ENCODE measurements around the gene CARS1.

The CARS1 gene

DNA sequence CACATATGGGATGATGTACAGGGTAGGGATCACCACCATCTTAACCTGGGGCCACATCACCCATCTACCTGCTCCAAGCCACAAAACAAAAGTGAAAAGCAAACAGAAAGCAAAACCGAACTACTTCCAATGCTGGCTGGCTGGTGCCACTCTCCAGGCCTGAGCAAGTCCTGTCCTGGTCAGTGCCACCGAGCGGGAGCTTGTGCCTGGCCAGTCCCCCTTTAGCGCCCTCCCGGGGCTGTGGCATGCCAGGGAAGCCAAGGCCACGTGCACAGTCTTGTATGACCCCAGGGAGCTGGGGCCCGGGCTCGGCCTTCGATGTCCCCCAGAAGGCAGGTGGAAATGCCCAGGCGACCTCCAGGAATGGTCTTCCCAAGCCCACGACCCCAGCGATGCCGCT lies 47.2 kb downstream of the CARS1 start:
- Histone ChIP-seq H3K27me3 (ENCODE audit: control insufficient read depth in 2 of 2, insufficient read depth in 2 of 2, low read length in 2 of 2) (no peaks in the 10 kb centered on the region), H3K36me3 (ENCODE audit: control insufficient read depth in 2 of 2, insufficient read depth in 2 of 2, low read length in 2 of 2) (peaks cover 47% of the 10 kb centered on the region in 2 donors), H3K4me1 (ENCODE audit: control insufficient read depth in 2 of 2, insufficient read depth in 2 of 2, low read length in 2 of 2) (no peaks in the 10 kb centered on the region), H3K9me3 (ENCODE audit: control insufficient read depth in 2 of 2, low read length in 2 of 2) (no peaks in the 10 kb centered on the region), H3K27ac (ENCODE audit: low read depth in 2 of 2, low read length in 2 of 2) (no peak overlapping the region), H3K9ac (ENCODE audit: low read depth in 1 of 2, low read length in 2 of 2) (no peak overlapping the region), H3K4me3 (ENCODE audit: low read length in 2 of 2) (no peak overlapping the region)

DNA sequence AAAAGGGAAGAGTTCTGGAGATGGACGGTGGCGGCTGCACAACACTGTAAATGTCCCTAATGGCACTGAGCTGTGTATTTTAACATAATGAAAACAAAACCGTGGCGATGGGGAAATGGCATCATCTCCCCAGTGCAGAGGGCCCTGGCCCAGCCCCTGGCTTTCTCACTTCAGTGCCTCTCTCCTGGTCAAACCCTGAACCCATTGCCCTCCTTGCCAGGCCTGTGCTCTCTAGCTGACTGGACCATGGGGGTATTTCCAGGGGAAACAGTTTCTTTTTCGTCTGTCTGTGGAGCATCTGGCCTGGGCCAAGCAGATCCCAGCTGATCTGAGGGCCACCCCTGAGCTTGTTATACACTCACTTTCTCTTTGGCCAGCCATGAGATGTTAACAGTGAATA lies 47.7 kb downstream of the CARS1 start:
- Histone ChIP-seq H3K4me3 (ENCODE audit: low read length in 2 of 2) (no peak overlapping the region), H3K36me3 (ENCODE audit: control insufficient read depth in 2 of 2, insufficient read depth in 2 of 2, low read length in 2 of 2) (peaks cover 44 to 45% of the 10 kb centered on the region in 2 donors), H3K27me3 (ENCODE audit: control insufficient read depth in 2 of 2, insufficient read depth in 2 of 2, low read length in 2 of 2) (no peaks in the 10 kb centered on the region), H3K9me3 (ENCODE audit: control insufficient read depth in 2 of 2, low read length in 2 of 2) (no peaks in the 10 kb centered on the region), H3K9ac (ENCODE audit: low read depth in 1 of 2, low read length in 2 of 2) (no peak overlapping the region), H3K27ac (ENCODE audit: low read depth in 2 of 2, low read length in 2 of 2) (no peak overlapping the region), H3K4me1 (ENCODE audit: control insufficient read depth in 2 of 2, insufficient read depth in 2 of 2, low read length in 2 of 2) (no peaks in the 10 kb centered on the region)

DNA sequence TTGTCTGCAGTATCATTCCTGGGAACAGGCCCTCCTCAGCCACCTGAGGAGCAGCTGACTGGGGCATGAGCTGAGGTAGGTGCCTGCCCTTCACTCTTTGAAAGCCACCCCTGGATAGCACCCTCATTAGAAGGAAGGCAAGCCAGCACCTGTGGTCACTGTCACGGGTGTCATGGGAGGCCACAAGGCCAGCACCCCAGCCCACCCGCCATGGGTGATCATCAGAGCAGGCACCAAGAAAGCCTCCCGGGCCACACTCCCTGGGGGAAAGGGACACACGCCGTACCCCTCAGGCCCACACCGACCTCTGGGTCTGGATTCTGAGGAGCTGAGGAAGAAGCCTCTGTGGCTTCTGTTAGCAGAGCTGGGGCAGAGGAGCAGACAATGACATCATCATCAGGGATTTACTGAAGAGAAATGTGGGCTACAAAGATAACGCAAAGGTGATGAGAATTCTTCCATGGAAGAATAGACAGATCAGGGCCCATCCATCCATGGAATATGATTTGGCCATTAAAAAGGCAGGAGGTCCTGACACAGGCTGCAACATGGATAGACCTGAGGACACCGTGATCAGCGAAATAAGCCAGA lies 48.4 kb downstream of the CARS1 start:
- Histone ChIP-seq H3K9ac (ENCODE audit: low read depth in 1 of 2, low read length in 2 of 2) (no peak overlapping the region), H3K27ac (ENCODE audit: low read depth in 2 of 2, low read length in 2 of 2) (no peak overlapping the region), H3K4me1 (ENCODE audit: control insufficient read depth in 2 of 2, insufficient read depth in 2 of 2, low read length in 2 of 2) (no peaks in the 10 kb centered on the region), H3K27me3 (ENCODE audit: control insufficient read depth in 2 of 2, insufficient read depth in 2 of 2, low read length in 2 of 2) (no peaks in the 10 kb centered on the region), H3K9me3 (ENCODE audit: control insufficient read depth in 2 of 2, low read length in 2 of 2) (no peaks in the 10 kb centered on the region), H3K4me3 (ENCODE audit: low read length in 2 of 2) (no peak overlapping the region), H3K36me3 (ENCODE audit: control insufficient read depth in 2 of 2, insufficient read depth in 2 of 2, low read length in 2 of 2) (peaks cover 46% of the 10 kb centered on the region in 2 donors)

DNA sequence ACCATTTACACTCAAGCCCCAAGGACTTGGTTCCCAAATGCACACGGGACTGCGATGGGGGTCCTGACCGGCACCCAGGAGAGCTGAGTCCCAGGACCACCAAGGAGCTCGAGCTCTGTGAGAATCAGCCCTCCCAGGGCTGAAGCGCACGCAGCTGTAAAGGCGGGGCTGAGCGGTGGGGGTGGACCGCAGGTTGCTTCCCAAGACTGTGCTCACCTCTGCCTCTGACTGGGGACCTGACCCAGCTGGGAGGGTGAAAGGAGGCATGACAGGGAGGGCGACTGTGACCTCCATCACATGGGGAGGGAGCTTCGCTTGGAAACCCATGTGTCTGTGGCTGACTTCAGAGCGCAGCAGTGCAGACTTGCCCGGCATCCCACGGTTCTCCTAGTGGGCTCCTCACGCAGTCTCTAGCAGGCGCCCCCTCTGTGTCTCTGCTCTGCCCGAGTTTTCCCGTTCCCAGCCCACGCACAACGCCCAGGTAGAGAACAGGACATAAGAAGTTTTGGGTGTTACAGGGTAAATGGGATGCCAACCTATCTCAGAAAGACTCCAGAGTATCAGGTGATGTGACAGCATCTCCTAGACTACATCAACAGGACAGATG lies 49.7 kb downstream of the CARS1 start:
- Histone ChIP-seq H3K36me3 (ENCODE audit: control insufficient read depth in 2 of 2, insufficient read depth in 2 of 2, low read length in 2 of 2) (peaks cover 55 to 58% of the 10 kb centered on the region in 2 donors), H3K9ac (ENCODE audit: low read depth in 1 of 2, low read length in 2 of 2) (no peak overlapping the region), H3K4me1 (ENCODE audit: control insufficient read depth in 2 of 2, insufficient read depth in 2 of 2, low read length in 2 of 2) (no peaks in the 10 kb centered on the region), H3K27me3 (ENCODE audit: control insufficient read depth in 2 of 2, insufficient read depth in 2 of 2, low read length in 2 of 2) (no peaks in the 10 kb centered on the region), H3K27ac (ENCODE audit: low read depth in 2 of 2, low read length in 2 of 2) (no peak overlapping the region), H3K4me3 (ENCODE audit: low read length in 2 of 2) (no peak overlapping the region), H3K9me3 (ENCODE audit: control insufficient read depth in 2 of 2, low read length in 2 of 2) (no peaks in the 10 kb centered on the region)

DNA sequence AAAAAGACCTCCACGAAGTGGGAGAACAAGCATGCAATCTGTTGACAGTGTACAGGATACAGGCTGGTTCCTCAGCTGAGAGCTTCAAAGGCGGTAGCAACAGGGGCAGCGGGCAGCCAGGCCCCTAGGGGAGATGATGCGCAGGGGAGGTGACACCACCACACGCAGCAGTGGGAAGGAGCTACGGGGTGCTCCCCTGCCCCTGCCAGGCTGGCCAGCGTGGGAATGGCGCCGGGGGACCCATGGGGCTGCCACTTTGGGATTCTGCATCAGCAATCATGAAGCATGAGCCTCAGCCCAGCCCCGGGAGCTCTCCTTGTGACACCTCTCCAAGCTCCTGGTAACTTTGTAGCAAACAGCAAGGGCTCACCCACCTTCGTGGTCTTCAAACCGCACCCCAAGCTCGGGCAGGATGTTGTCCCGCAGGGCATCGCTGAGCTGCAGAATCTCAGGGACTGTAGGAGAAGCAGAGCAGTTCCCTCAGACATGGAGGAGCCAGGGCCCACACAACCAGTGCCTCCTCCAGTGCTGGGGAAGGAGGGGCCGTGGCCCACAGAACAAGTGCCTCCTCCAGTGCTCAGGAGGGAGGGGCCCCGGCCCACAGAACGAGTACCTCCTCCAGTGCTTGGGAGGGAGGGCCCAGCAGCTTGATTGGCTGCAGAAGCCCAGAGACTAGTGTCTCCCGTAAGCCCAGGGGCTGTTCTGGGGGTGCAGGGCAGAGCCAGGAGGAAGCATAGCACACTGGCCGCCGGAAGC lies 50.5 kb downstream of the CARS1 start:
- no peak overlapping the region for H3K4me3 ChIP-seq (ENCODE audit: low read length in 2 of 2)
- H3K36me3 ChIP-seq (ENCODE audit: control insufficient read depth in 2 of 2, insufficient read depth in 2 of 2, low read length in 2 of 2) = peaks cover 55 to 58% of the 10 kb centered on the region in 2 donors

DNA sequence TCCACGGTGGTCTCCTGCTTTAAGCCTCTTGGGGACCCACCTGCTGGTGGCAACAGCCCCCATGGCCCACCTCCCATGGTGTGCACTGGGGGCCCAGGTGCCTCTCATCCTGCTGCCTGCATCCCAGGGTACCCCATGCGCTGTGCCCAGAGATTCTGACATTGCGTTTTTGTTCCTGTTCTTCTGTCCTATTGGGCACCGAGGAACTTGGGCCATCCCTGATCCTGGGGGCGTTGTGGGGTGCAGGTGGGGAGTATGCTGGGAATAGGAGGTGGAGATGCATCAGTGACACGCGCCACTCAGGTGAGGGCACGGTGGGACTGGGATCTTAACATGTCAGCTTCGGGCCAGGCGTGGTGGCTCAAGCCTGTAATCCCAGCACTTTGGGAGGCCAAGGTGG lies 52.7 kb downstream of the CARS1 start:
- peaks cover 0 to 7% of the 10 kb centered on the region in 2 donors for H3K4me1 ChIP-seq (ENCODE audit: control insufficient read depth in 2 of 2, insufficient read depth in 2 of 2, low read length in 2 of 2)
- H3K9ac ChIP-seq (ENCODE audit: low read depth in 1 of 2, low read length in 2 of 2) = no peak overlapping the region
- H3K27ac ChIP-seq (ENCODE audit: low read depth in 2 of 2, low read length in 2 of 2) = no peak overlapping the region
- peaks cover 56 to 63% of the 10 kb centered on the region in 2 donors for H3K36me3 ChIP-seq (ENCODE audit: control insufficient read depth in 2 of 2, insufficient read depth in 2 of 2, low read length in 2 of 2)
- H3K9me3 ChIP-seq (ENCODE audit: control insufficient read depth in 2 of 2, low read length in 2 of 2) = no peaks in the 10 kb centered on the region
- no peak overlapping the region for H3K4me3 ChIP-seq (ENCODE audit: low read length in 2 of 2)
- no peaks in the 10 kb centered on the region for H3K27me3 ChIP-seq (ENCODE audit: control insufficient read depth in 2 of 2, insufficient read depth in 2 of 2, low read length in 2 of 2)

More for the DNA sequence above, 50.5 kb downstream of the CARS1 start:
- Histone ChIP-seq H3K27ac (ENCODE audit: low read depth in 2 of 2, low read length in 2 of 2) (no peak overlapping the region), H3K9ac (ENCODE audit: low read depth in 1 of 2, low read length in 2 of 2) (no peak overlapping the region), H3K27me3 (ENCODE audit: control insufficient read depth in 2 of 2, insufficient read depth in 2 of 2, low read length in 2 of 2) (no peaks in the 10 kb centered on the region), H3K9me3 (ENCODE audit: control insufficient read depth in 2 of 2, low read length in 2 of 2) (no peaks in the 10 kb centered on the region), H3K4me1 (ENCODE audit: control insufficient read depth in 2 of 2, insufficient read depth in 2 of 2, low read length in 2 of 2) (no peaks in the 10 kb centered on the region)

DNA sequence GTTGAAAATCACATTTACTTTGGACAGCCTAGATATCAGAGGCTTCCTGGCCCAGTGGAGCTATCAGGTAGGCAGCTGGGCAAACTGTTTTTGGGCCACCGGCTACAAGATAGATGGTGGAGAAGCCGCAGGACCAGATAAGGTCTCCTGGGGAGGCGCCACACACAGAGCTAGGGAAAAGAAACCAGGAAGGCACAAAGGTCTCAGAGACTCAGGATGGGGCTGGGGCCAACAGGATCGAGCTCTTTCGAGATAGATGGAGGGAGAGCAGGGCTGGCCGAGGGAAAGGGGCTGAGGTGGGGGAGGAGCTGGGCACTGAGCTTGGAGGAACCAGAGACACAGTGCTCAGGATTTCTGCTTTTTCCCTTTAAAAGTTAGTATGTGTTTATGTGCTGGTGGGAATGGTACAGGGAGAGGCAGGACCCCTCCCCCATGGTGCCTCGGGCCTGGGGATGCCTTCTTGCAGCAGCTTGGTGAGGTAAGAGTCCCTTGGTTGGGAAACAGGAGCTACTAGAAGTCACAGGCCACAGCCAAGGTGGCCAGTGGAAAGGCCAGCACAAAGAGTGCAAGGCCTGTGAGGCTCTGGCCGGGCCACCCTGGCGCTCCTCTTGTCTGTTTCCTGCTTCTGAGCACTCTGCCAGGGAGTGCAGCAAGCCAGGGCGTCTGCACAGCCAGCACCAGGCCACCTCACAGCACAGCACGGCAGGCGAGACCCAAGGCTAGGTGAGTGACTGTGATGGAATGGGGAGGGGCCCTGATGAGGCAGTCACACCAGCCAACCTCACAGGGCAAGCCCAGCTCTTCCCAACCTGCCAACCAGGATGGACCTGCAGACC lies 53.6 kb downstream of the CARS1 start:
- Histone ChIP-seq H3K27ac (ENCODE audit: low read depth in 2 of 2, low read length in 2 of 2) (no peak overlapping the region), H3K9me3 (ENCODE audit: control insufficient read depth in 2 of 2, low read length in 2 of 2) (no peaks in the 10 kb centered on the region), H3K4me1 (ENCODE audit: control insufficient read depth in 2 of 2, insufficient read depth in 2 of 2, low read length in 2 of 2) (peaks cover 0 to 7% of the 10 kb centered on the region in 2 donors), H3K36me3 (ENCODE audit: control insufficient read depth in 2 of 2, insufficient read depth in 2 of 2, low read length in 2 of 2) (peaks cover 50 to 54% of the 10 kb centered on the region in 2 donors), H3K27me3 (ENCODE audit: control insufficient read depth in 2 of 2, insufficient read depth in 2 of 2, low read length in 2 of 2) (no peaks in the 10 kb centered on the region), H3K4me3 (ENCODE audit: low read length in 2 of 2) (no peak overlapping the region), H3K9ac (ENCODE audit: low read depth in 1 of 2, low read length in 2 of 2) (no peak overlapping the region)

DNA sequence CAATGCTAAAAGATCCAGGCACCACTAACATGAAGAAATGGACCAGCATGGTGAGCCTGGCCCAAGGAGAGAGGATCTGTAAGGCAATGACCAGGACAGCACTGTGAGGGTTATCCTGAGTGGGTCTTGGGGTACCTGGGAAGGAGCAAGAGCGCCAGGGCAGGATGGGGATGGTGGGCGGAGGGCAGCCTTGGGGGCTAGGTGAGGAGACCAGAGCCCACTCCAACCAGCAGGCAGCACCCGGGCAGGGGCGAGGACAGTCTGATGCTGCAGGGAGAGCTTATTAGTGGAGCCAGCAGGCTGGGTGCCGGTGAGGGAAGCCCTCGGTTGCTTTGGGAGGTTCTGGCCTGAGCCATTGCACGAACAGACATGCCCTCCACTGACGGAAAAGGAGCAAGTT lies 54.4 kb downstream of the CARS1 start:
- no peaks in the 10 kb centered on the region for H3K9me3 ChIP-seq (ENCODE audit: control insufficient read depth in 2 of 2, low read length in 2 of 2)
- H3K4me3 ChIP-seq (ENCODE audit: low read length in 2 of 2) = no peak overlapping the region
- no peak overlapping the region for H3K27ac ChIP-seq (ENCODE audit: low read depth in 2 of 2, low read length in 2 of 2)
- H3K36me3 ChIP-seq (ENCODE audit: control insufficient read depth in 2 of 2, insufficient read depth in 2 of 2, low read length in 2 of 2) = peaks cover 48 to 54% of the 10 kb centered on the region in 2 donors
- H3K27me3 ChIP-seq (ENCODE audit: control insufficient read depth in 2 of 2, insufficient read depth in 2 of 2, low read length in 2 of 2) = no peaks in the 10 kb centered on the region
- peaks cover 0 to 8% of the 10 kb centered on the region in 2 donors for H3K4me1 ChIP-seq (ENCODE audit: control insufficient read depth in 2 of 2, insufficient read depth in 2 of 2, low read length in 2 of 2)
- no peak overlapping the region for H3K9ac ChIP-seq (ENCODE audit: low read depth in 1 of 2, low read length in 2 of 2)

DNA sequence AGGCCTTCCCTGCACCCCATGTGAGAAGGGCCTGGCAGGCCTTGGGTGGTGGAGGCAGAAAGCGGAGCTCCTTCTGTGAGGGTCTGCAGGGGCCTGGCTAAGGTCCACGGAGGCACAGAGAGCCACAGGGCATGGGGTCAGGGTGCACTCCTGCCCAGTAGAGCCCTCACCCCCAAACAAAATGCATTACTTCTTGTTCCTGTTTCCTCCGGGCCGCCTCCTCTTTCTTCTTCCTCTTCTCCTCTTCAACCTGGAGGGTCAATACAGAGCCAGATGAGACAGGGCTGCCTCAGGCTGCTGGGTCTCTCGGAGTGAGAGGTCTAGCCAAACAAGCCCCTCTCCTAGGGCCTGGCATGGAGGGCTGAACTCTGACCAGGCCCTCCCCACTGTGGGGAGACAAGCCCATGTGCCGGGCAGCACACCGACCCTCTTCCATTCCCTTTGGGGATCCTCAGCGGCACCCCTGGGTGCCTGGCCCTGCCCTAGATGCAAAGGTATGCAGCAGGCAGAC lies 54.8 kb downstream of the CARS1 start:
- no peak overlapping the region for H3K4me3 ChIP-seq (ENCODE audit: low read length in 2 of 2)
- no peak overlapping the region for H3K9ac ChIP-seq (ENCODE audit: low read depth in 1 of 2, low read length in 2 of 2)
- no peaks in the 10 kb centered on the region for H3K27me3 ChIP-seq (ENCODE audit: control insufficient read depth in 2 of 2, insufficient read depth in 2 of 2, low read length in 2 of 2)
- no peaks in the 10 kb centered on the region for H3K9me3 ChIP-seq (ENCODE audit: control insufficient read depth in 2 of 2, low read length in 2 of 2)
- H3K4me1 ChIP-seq (ENCODE audit: control insufficient read depth in 2 of 2, insufficient read depth in 2 of 2, low read length in 2 of 2) = peaks cover 0 to 9% of the 10 kb centered on the region in 2 donors
- no peak overlapping the region for H3K27ac ChIP-seq (ENCODE audit: low read depth in 2 of 2, low read length in 2 of 2)
- H3K36me3 ChIP-seq (ENCODE audit: control insufficient read depth in 2 of 2, insufficient read depth in 2 of 2, low read length in 2 of 2) = peaks cover 48 to 52% of the 10 kb centered on the region in 2 donors
